CD14-positive monocyte (primary cell): Measurements from ENCODE around the gene IER5L. TPM values are rescaled to one million over a fixed set of nuclear protein-coding genes. Genes with fewer than 3 reads are reported as not detected.
A peak's percentile ranks its signal among the peaks of the same experiment; 100 is the strongest.

Experiments
- DNase-seq, 3 donors: peaks; one replicate each; pipeline ENCODE4 v3.0.0-alpha.2; 2011 to 2022
- H2AFZ ChIP-seq: 2 replicates; pipeline ENCODE4 v1.6.0; 2012; ENCODE audit warnings: mild to moderate bottlenecking, low read depth, low read length, inconsistent platforms; ENCODE audit not compliant: insufficient read depth, poor library complexity, severe bottlenecking
- H3K27ac ChIP-seq, 2 donors: 1 replicate in 1 of 2; 2 replicates in 1 of 2; pipeline ENCODE4 v1.5.1; 2012 to 2013; ENCODE audit warnings: low read length in 2 of 2, control low read depth in 1 of 2, inconsistent platforms in 1 of 2, low read depth in 1 of 2, mild to moderate bottlenecking in 1 of 2
- H3K27me3 ChIP-seq, 2 donors: one replicate each; pipeline versions ENCODE4 v1.6.0 to v1.6.1; 2011 to 2013; ENCODE audit warnings: low read length in 2 of 2; ENCODE audit not compliant: control insufficient read depth in 2 of 2, insufficient read depth in 2 of 2
- H3K36me3 ChIP-seq, 2 donors: replicated peaks in 1 of 2; 1 replicate in 1 of 2; 2 replicates in 1 of 2; pipeline versions ENCODE4 v1.5.1 to v1.6.1; 2012 to 2013; ENCODE audit warnings: low read length in 2 of 2, control low read depth in 1 of 2, inconsistent platforms in 1 of 2, mild to moderate bottlenecking in 1 of 2; ENCODE audit not compliant: insufficient read depth in 2 of 2, control insufficient read depth in 1 of 2
- H3K4me1 ChIP-seq, 2 donors: 1 replicate in 1 of 2; 2 replicates in 1 of 2; pipeline versions ENCODE4 v1.5.1 to v1.6.1; 2012 to 2013; ENCODE audit warnings: low read length in 2 of 2, control low read depth in 1 of 2, inconsistent platforms in 1 of 2, mild to moderate bottlenecking in 1 of 2, moderate library complexity in 1 of 2; ENCODE audit not compliant: insufficient read depth in 2 of 2, control insufficient read depth in 1 of 2
- H3K4me2 ChIP-seq: replicated peaks from 2 replicates; pipeline ENCODE3; 2012; ENCODE audit warnings: low read length, moderate library complexity, mild to moderate bottlenecking; ENCODE audit not compliant: poor library complexity, severe bottlenecking; ENCODE audit errors: extremely low read depth
- H3K4me3 ChIP-seq, 3 experiments: fragments of 200-600 bp in 1 of 3; sonication (generic) in 1 of 3; replicated peaks in 1 of 3; 1 replicate in 2 of 3; 2 replicates in 1 of 3; pipeline ENCODE4 v1.5.1; 2011 to 2013; ENCODE audit warnings: low read length in 3 of 3, mild to moderate bottlenecking in 3 of 3, control low read depth in 2 of 3, low read depth in 2 of 3, inconsistent platforms in 1 of 3, moderate library complexity in 1 of 3
- H3K79me2 ChIP-seq: 2 replicates; pipeline ENCODE4 v1.6.0; 2012; ENCODE audit warnings: mild to moderate bottlenecking, control low read depth, inconsistent platforms, low read length, moderate library complexity; ENCODE audit not compliant: insufficient read depth
- H3K9ac ChIP-seq: 2 replicates; pipeline ENCODE4 v1.6.0; 2017; ENCODE audit warnings: low read length, mild to moderate bottlenecking; ENCODE audit not compliant: insufficient read depth, poor library complexity, severe bottlenecking
- H3K9me3 ChIP-seq, 2 donors: replicated peaks in 1 of 2; 1 replicate in 1 of 2; 2 replicates in 1 of 2; pipeline versions ENCODE4 v1.5.1 to v1.6.1; 2012 to 2013; ENCODE audit warnings: low read length in 2 of 2, control low read depth in 1 of 2; ENCODE audit not compliant: control insufficient read depth in 1 of 2, insufficient read depth in 1 of 2
- H4K20me1 ChIP-seq: 2 replicates; pipeline ENCODE4 v1.6.0; 2012; ENCODE audit warnings: mild to moderate bottlenecking, low read length, control low read depth, moderate library complexity; ENCODE audit not compliant: insufficient read depth
- H3K27ac Mint-ChIP-seq, 7 donors: one replicate each; pipeline ENCODE4 v1.8.0; 2020; ENCODE audit warnings: mild to moderate bottlenecking in 7 of 7, mixed read lengths in 7 of 7, moderate library complexity in 6 of 7, inconsistent platforms in 2 of 7
- H3K27me3 Mint-ChIP-seq, 3 donors: one replicate each; pipeline ENCODE4 v1.8.0; 2021 to 2022; ENCODE audit warnings: low read depth in 3 of 3, mild to moderate bottlenecking in 3 of 3, mixed read lengths in 3 of 3, moderate library complexity in 3 of 3, inconsistent platforms in 1 of 3
- H3K36me3 Mint-ChIP-seq, 2 donors: one replicate each; pipeline ENCODE4 v1.8.0; 2020; ENCODE audit warnings: mixed read lengths in 2 of 2, inconsistent platforms in 1 of 2, mild to moderate bottlenecking in 1 of 2
- H3K4me1 Mint-ChIP-seq: one replicate; pipeline ENCODE4 v1.8.0; 2020; ENCODE audit warnings: mild to moderate bottlenecking, mixed read lengths
- H3K4me3 Mint-ChIP-seq, 2 donors: one replicate each; pipeline ENCODE4 v1.8.0; 2020; ENCODE audit warnings: mild to moderate bottlenecking in 2 of 2, mixed read lengths in 2 of 2, moderate library complexity in 1 of 2
- H3K9me3 Mint-ChIP-seq, 7 donors: one replicate each; pipeline ENCODE4 v1.8.0; 2020 to 2022; ENCODE audit warnings: mixed read lengths in 7 of 7, mild to moderate bottlenecking in 6 of 7, moderate library complexity in 6 of 7, inconsistent platforms in 2 of 7
- WGBS: methylation state at CpG from one replicate; pipeline ENCODE4 v1.1.5; 2013; ENCODE audit warnings: missing lambda C conversion rate; ENCODE audit not compliant: insufficient coverage; 5-methylcytosine and 5-hydroxymethylcytosine counted together
- intact Hi-C, 2 donors: fragments of 100-400 bp; cut with micrococcal nuclease; formaldehyde crosslinking; loops; one replicate each; pipeline versions ENCODE4 v1.15.0 to v1.15.1; 2023
- polyA plus RNA-seq, 3 donors: library from polyadenylated mRNA; depleted of rRNA in 1 of 3; unstranded in 2 of 3; stranded (reverse) in 1 of 3; fragments of 300-500 nt in 2 of 3; fragments of >200 nt in 1 of 3; fragmentation: Illumina TruSeq in 2 of 3; gene quantifications; 1 replicate in 2 of 3; 2 replicates in 1 of 3; pipeline ENCODE4 v1.2.3, GENCODE V29; 2012 to 2021
- TF ChIP-seq, protein P1 (sequence below): fragments of 200-600 bp; IDR thresholded peaks from one replicate; pipeline ENCODE4 v1.8.0; 2022; ENCODE audit warnings: antibody characterized with exemption, mild to moderate bottlenecking

Gene IER5L
- polyA plus RNA-seq, 3 donors, result 0.36 to 15.5 (median 0.79) TPM

DNA sequence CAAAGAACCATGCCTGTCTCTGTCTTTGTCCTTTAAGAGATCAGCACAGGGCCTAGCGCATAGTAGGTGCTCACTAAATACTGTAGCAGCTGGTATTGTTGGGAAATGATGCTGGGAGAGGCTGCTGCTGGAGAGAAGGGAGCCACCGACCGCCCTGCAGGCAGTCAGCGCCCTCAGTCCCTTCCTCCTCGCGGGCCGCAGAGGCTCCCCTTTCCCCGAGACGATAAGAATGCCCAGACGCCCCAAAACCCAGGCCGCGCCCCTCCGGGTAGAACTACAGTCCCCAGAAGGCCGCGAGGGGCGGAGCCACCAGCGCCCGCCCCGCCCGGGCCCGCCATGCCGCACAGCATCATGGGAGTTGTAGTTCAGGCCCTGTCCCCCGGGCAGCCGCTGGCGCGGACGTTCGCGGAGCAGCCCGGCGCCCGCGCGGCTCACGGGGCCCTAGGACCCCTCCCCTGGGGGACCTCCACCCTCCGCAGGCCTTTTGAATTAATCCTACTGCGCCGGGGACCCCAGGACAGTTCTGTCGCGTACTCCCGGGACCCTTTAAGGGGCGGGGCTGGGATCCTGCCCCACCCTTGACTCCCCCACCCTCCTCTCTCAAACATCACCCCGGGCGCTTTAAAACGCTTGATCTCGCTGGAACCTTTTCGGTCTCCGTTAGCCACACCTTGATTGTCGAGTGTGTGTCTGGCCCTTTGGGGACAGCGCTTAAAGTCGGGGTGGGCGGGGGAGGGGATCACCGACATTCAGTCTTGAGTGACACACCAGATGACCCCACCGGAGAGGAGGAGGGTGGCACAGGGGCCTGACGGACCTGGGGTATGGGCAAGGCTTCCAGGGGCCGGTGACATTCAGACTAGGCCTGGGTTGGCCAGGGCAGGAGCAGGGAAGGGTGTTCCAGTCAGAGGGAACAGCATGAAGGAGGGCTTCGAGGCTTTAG lies 24.8 kb upstream of the IER5L start:
- peaks cover 14 to 21% of the 10 kb centered on the region in 2 donors for H3K4me1 ChIP-seq
- DNase-seq, result peak; percentile 73 to 82 (median 78)
- H3K27ac ChIP-seq, result peak overlapping the region in 1 of 2 donors; percentile 83
- peak overlapping the region; percentile 83 for H3K9ac ChIP-seq
- H2AFZ ChIP-seq, result peak overlapping the region; percentile 96
- Mint-ChIP-seq H3K9me3 (peaks cover 0 to 2% (median 0%) of the 10 kb centered on the region in 7 donors), H3K36me3 (peaks cover 0 to 2% of the 10 kb centered on the region in 2 donors), H3K4me1 (peaks cover 22% of the 10 kb centered on the region), H3K4me3 (peak overlapping the region; percentile 75 to 83), H3K27me3 (peaks cover 8 to 11% (median 11%) of the 10 kb centered on the region in 3 donors), H3K27ac (peak overlapping the region in 6 of 7 donors; percentile 72 to 91 (median 86))
- H3K4me3 ChIP-seq, result peak overlapping the region; percentile 52 to 85 (median 67)
- TF ChIP-seq, protein P1, sequence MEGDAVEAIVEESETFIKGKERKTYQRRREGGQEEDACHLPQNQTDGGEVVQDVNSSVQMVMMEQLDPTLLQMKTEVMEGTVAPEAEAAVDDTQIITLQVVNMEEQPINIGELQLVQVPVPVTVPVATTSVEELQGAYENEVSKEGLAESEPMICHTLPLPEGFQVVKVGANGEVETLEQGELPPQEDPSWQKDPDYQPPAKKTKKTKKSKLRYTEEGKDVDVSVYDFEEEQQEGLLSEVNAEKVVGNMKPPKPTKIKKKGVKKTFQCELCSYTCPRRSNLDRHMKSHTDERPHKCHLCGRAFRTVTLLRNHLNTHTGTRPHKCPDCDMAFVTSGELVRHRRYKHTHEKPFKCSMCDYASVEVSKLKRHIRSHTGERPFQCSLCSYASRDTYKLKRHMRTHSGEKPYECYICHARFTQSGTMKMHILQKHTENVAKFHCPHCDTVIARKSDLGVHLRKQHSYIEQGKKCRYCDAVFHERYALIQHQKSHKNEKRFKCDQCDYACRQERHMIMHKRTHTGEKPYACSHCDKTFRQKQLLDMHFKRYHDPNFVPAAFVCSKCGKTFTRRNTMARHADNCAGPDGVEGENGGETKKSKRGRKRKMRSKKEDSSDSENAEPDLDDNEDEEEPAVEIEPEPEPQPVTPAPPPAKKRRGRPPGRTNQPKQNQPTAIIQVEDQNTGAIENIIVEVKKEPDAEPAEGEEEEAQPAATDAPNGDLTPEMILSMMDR, result no peak
- H4K20me1 ChIP-seq, result no peaks in the 10 kb centered on the region
- intact Hi-C loops, result no loop called here
- WGBS, result 7% methylated on average over 51 of the region's 57 CpGs
- H3K9me3 ChIP-seq, result no peaks in the 10 kb centered on the region
- no peaks in the 10 kb centered on the region for H3K79me2 ChIP-seq
- H3K4me2 ChIP-seq, result peak overlapping the region; percentile 86
- H3K27me3 ChIP-seq, result peaks cover 0 to 1% of the 10 kb centered on the region in 2 donors
- H3K36me3 ChIP-seq, result no peaks in the 10 kb centered on the region

GRCh38 chr9:129201866-129202265 lies 23.8 kb upstream of the IER5L start:
- peaks cover 0 to 2% (median 0%) of the 10 kb centered on the region in 7 donors for H3K9me3 Mint-ChIP-seq
- TF ChIP-seq, protein P1, result no peak

More at GRCh38 chr9:129201866-129202265, 23.8 kb upstream of the IER5L start:
- Mint-ChIP-seq H3K4me1 (peaks cover 22% of the 10 kb centered on the region), H3K27ac (no peak overlapping the region), H3K27me3 (peaks cover 8 to 19% (median 13%) of the 10 kb centered on the region in 3 donors), H3K36me3 (peaks cover 0 to 2% of the 10 kb centered on the region in 2 donors), H3K4me3 (no peak overlapping the region)
- H3K9ac ChIP-seq, result no peak overlapping the region
- intact Hi-C loops, result no loop called here
- H3K4me2 ChIP-seq, result no peak overlapping the region
- WGBS, result 72% methylated on average over 8 of the region's 9 CpGs
- peaks cover 14 to 21% of the 10 kb centered on the region in 2 donors for H3K4me1 ChIP-seq
- no peaks in the 10 kb centered on the region for H3K9me3 ChIP-seq
- no peaks in the 10 kb centered on the region for H3K36me3 ChIP-seq
- no peak overlapping the region for H3K4me3 ChIP-seq
- H2AFZ ChIP-seq, result no peak overlapping the region
- peaks cover 0 to 3% of the 10 kb centered on the region in 2 donors for H3K27me3 ChIP-seq
- no peaks in the 10 kb centered on the region for H3K79me2 ChIP-seq
- H3K27ac ChIP-seq, result no peak overlapping the region
- no peaks in the 10 kb centered on the region for H4K20me1 ChIP-seq
- no peak for DNase-seq
